ENCODE measurements around the gene OCIAD1. TPM values are rescaled to one million over a fixed set of nuclear protein-coding genes. Genes with fewer than 3 reads are reported as not detected.
"Not testable (repeated sequence)": the region's sequence is repeated elsewhere in the genome, so short reads cannot be mapped to it uniquely, and the experiment has no call there.

OCIAD1 gene
- total and polyA plus RNA-seq, 4 donors = 106 to 120 (median 117) TPM

- H3K27ac ChIP-seq (ENCODE audit: low read depth in 1 of 2, low read length in 1 of 2) = no peak overlapping the region
- no peaks in the 10 kb centered on the region for H3K4me1 ChIP-seq (ENCODE audit: control insufficient read depth in 5 of 5, insufficient read depth in 5 of 5, low read length in 5 of 5)
- TF ChIP-seq CTCF (IDR thresholded peaks at IDR 0.05; ENCODE audit: control extremely low read depth, extremely low read depth) = no peak
- ATAC-seq (ENCODE audit: insufficient read depth, low FRiP score) (no peak), DNase-seq (no peak)
- WGBS, 2 donors = 93 to 95% methylated on average over 3 of the region's 3 CpGs
- H3K36me3 ChIP-seq (ENCODE audit: control insufficient read depth in 4 of 4, insufficient read depth in 4 of 4, low read length in 4 of 4) = peaks cover 3 to 14% (median 9%) of the 10 kb centered on the region in 4 donors
- no peak overlapping the region for H3K9ac ChIP-seq (ENCODE audit: insufficient read depth in 1 of 2, low read length in 2 of 2)
- no peaks in the 10 kb centered on the region for H3K9me3 ChIP-seq (ENCODE audit: control insufficient read depth in 4 of 4, insufficient read depth in 3 of 4, low read length in 3 of 4)
- H3K4me3 ChIP-seq = no peak overlapping the region
- H3K27me3 ChIP-seq (ENCODE audit: control insufficient read depth in 3 of 3, insufficient read depth in 3 of 3, low read length in 2 of 3) = no peaks in the 10 kb centered on the region
Observed at GRCh38 chr4:48862038-48862437, 31.1 kb downstream of the OCIAD1 start.

GRCh38 chr4:48862661-48863060, 31.8 kb downstream of the OCIAD1 start:
- Histone ChIP-seq H3K4me3 (no peak overlapping the region), H3K9ac (ENCODE audit: insufficient read depth in 1 of 2, low read length in 2 of 2) (no peak overlapping the region), H3K27me3 (ENCODE audit: control insufficient read depth in 3 of 3, insufficient read depth in 3 of 3, low read length in 2 of 3) (no peaks in the 10 kb centered on the region), H3K9me3 (ENCODE audit: control insufficient read depth in 4 of 4, insufficient read depth in 3 of 4, low read length in 3 of 4) (no peaks in the 10 kb centered on the region), H3K27ac (ENCODE audit: low read depth in 1 of 2, low read length in 1 of 2) (no peak overlapping the region), H3K4me1 (ENCODE audit: control insufficient read depth in 5 of 5, insufficient read depth in 5 of 5, low read length in 5 of 5) (no peaks in the 10 kb centered on the region), H3K36me3 (ENCODE audit: control insufficient read depth in 4 of 4, insufficient read depth in 4 of 4, low read length in 4 of 4) (peaks cover 3 to 12% (median 8%) of the 10 kb centered on the region in 4 donors)
- 64 to 68% methylated on average over 1 of the region's 1 CpG for WGBS, 2 donors
- TF ChIP-seq CTCF (IDR thresholded peaks at IDR 0.05; ENCODE audit: control extremely low read depth, extremely low read depth) = no peak
- ATAC-seq (ENCODE audit: insufficient read depth, low FRiP score) (no peak), DNase-seq (no peak)

- Histone ChIP-seq H3K27ac (ENCODE audit: low read depth in 1 of 2, low read length in 1 of 2) (no peak overlapping the region), H3K36me3 (ENCODE audit: control insufficient read depth in 4 of 4, insufficient read depth in 4 of 4, low read length in 4 of 4) (peaks cover 0 to 9% (median 3%) of the 10 kb centered on the region in 4 donors), H3K9me3 (ENCODE audit: control insufficient read depth in 4 of 4, insufficient read depth in 3 of 4, low read length in 3 of 4) (no peaks in the 10 kb centered on the region), H3K9ac (ENCODE audit: insufficient read depth in 1 of 2, low read length in 2 of 2) (no peak overlapping the region), H3K4me3 (no peak overlapping the region), H3K4me1 (ENCODE audit: control insufficient read depth in 5 of 5, insufficient read depth in 5 of 5, low read length in 5 of 5) (no peaks in the 10 kb centered on the region), H3K27me3 (ENCODE audit: control insufficient read depth in 3 of 3, insufficient read depth in 3 of 3, low read length in 2 of 3) (no peaks in the 10 kb centered on the region)
- no peak for TF ChIP-seq CTCF (IDR thresholded peaks at IDR 0.05; ENCODE audit: control extremely low read depth, extremely low read depth)
- DNase-seq (no peak), ATAC-seq (ENCODE audit: insufficient read depth, low FRiP score) (no peak)
- WGBS, 2 donors = 89 to 93% methylated on average over 4 of the region's 4 CpGs
Observed at GRCh38 chr4:48863728-48864127, 32.8 kb downstream of the OCIAD1 start.

- H3K4me1 ChIP-seq (ENCODE audit: control insufficient read depth in 5 of 5, insufficient read depth in 5 of 5, low read length in 5 of 5); H3K27me3 ChIP-seq (ENCODE audit: control insufficient read depth in 3 of 3, insufficient read depth in 3 of 3, low read length in 2 of 3); H3K4me3 ChIP-seq; H3K9me3 ChIP-seq (ENCODE audit: control insufficient read depth in 4 of 4, insufficient read depth in 3 of 4, low read length in 3 of 4); DNase-seq; H3K9ac ChIP-seq (ENCODE audit: insufficient read depth in 1 of 2, low read length in 2 of 2); H3K36me3 ChIP-seq (ENCODE audit: control insufficient read depth in 4 of 4, insufficient read depth in 4 of 4, low read length in 4 of 4); H3K27ac ChIP-seq (ENCODE audit: low read depth in 1 of 2, low read length in 1 of 2); ATAC-seq (ENCODE audit: insufficient read depth, low FRiP score): not testable (repeated sequence)
- 94 to 99% methylated on average over 4 of the region's 4 CpGs for WGBS, 2 donors
Observed at GRCh38 chr4:48864696-48865095, 33.8 kb downstream of the OCIAD1 start.

All from lung (tissue), 12 donors.